ENCODE data around the gene GMPPB.

- TF ChIP-seq CTCF (IDR thresholded peaks at IDR 0.05; ENCODE audit: insufficient read depth, low read length) = no peak
- TF ChIP-seq POLR2AphosphoS5 (IDR thresholded peaks at IDR 0.05; ENCODE audit: low read depth) = no peak
Observed at GRCh38 chr3:49732597-49732996, 8.8 kb upstream of the GMPPB start.
